GM12891 (cell line): ENCODE data around the gene WDR49.

ENCODE experiments used
- POLR2A ChIP-seq: IDR thresholded peaks from 2 replicates; pipeline ENCODE4 v1.6.1; 2011; ENCODE audit warnings: low read depth, low read length, control low read depth
- POLR2AphosphoS5 ChIP-seq: IDR thresholded peaks from 2 replicates; pipeline ENCODE4 v1.6.1; 2011; ENCODE audit warnings: low read depth, low read length, control low read depth
- POU2F2 ChIP-seq: IDR thresholded peaks from 2 replicates; pipeline ENCODE4 v1.6.1; 2011; ENCODE audit warnings: low read depth, mild to moderate bottlenecking, control low read depth, low read length, moderate library complexity
- SPI1 ChIP-seq: IDR thresholded peaks from 2 replicates; pipeline ENCODE4 v1.6.1; 2011; ENCODE audit warnings: low read depth, low read length, control low read depth

DNA sequence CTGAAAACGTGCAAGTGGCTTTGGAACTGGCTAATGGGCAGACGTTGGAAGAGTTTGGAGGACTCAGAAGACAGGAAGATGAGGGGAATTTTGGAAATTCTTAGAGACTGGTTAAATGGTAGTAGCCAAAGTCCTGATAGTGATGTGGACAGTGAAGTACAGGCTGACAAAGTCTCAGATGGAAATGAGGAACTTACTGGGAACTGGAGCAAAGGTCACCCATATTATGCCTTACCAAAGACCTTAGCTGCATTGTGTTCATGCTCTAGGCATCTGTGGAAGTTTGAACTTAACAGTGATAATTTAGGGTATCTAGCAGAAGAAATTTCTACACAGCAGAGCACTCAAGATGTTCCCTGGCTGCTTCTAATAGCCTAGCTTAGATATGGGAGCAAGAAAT lies 151.3 kb downstream of the WDR49 start:
- TF ChIP-seq POLR2A: no peak
- no peak for TF ChIP-seq POU2F2
- no peak for TF ChIP-seq SPI1
- no peak for TF ChIP-seq POLR2AphosphoS5
